Measurements from ENCODE around the gene HSPA5. TPM values are rescaled to one million over a fixed set of nuclear protein-coding genes. Genes with fewer than 3 reads are reported as not detected.
A peak's percentile ranks its signal among the peaks of the same experiment; 100 is the strongest.

Gene HSPA5
- total RNA-seq, 1 donor from 2014 or later = 369 TPM

- DNase-seq (ENCODE audit: low spot score) = peak; percentile 59
- H3K36me3 Mint-ChIP-seq (ENCODE audit: low read depth) = peaks cover 31% of the 10 kb centered on the region
- TF ChIP-seq CTCF (IDR thresholded peaks at IDR 0.05) = no peak
- H3K27ac Mint-ChIP-seq (ENCODE audit: unreplicated experiment) = peak overlapping the region; percentile 98
- peak overlapping the region; percentile 85 for H3K4me3 Mint-ChIP-seq (ENCODE audit: unreplicated experiment)
- H3K9me3 Mint-ChIP-seq (ENCODE audit: low read depth) = no peaks in the 10 kb centered on the region
- H3K27me3 Mint-ChIP-seq (ENCODE audit: low read depth) = no peaks in the 10 kb centered on the region
- peaks cover 56% of the 10 kb centered on the region for H3K4me1 Mint-ChIP-seq (ENCODE audit: low read depth)
Observed at GRCh38 chr9:125241863-125242739, 958 bp upstream of the HSPA5 start.

- Mint-ChIP-seq H3K27ac (ENCODE audit: unreplicated experiment) (peak overlapping the region; percentile 98), H3K4me1 (ENCODE audit: low read depth) (peaks cover 71% of the 10 kb centered on the region), H3K4me3 (ENCODE audit: unreplicated experiment) (peak overlapping the region; percentile 85), H3K36me3 (ENCODE audit: low read depth) (peaks cover 45% of the 10 kb centered on the region), H3K9me3 (ENCODE audit: low read depth) (no peaks in the 10 kb centered on the region), H3K27me3 (ENCODE audit: low read depth) (no peaks in the 10 kb centered on the region)
- no peak for TF ChIP-seq CTCF (IDR thresholded peaks at IDR 0.05)
- DNase-seq (ENCODE audit: low spot score) = no peak
Observed at GRCh38 chr9:125240649-125240999, 519 bp downstream of the HSPA5 start.

- Mint-ChIP-seq H3K4me3 (ENCODE audit: unreplicated experiment) (peak overlapping the region; percentile 85), H3K27ac (ENCODE audit: unreplicated experiment) (peak overlapping the region; percentile 98), H3K27me3 (ENCODE audit: low read depth) (no peaks in the 10 kb centered on the region), H3K9me3 (ENCODE audit: low read depth) (no peaks in the 10 kb centered on the region), H3K36me3 (ENCODE audit: low read depth) (peaks cover 51% of the 10 kb centered on the region), H3K4me1 (ENCODE audit: low read depth) (peaks cover 78% of the 10 kb centered on the region)
- no peak for TF ChIP-seq CTCF (IDR thresholded peaks at IDR 0.05)
- no peak for DNase-seq (ENCODE audit: low spot score)
Observed at GRCh38 chr9:125239631-125240597, 1.2 kb downstream of the HSPA5 start.

DNA sequence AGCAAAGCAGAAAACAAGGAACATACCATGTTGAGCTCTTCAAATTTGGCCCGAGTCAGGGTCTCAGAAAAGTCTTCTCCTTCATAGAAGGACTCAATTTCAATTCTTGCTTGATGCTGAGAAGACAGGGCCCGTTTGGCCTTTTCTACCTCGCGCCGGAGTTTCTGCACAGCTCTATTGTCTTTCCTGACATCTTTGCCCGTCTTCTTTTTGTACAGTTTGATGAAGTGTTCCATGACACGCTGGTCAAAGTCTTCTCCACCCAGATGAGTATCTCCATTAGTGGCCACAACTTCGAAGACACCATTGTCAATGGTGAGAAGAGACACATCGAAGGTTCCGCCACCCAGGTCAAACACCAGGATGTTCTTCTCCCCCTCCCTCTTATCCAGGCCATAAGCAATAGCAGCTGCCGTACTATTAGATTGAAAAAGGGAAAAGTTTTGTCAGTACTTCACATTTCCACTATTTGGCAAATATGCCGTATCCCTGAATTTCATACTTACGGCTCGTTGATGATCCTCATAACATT, 2.2 kb downstream of the HSPA5 start:
- DNase-seq (ENCODE audit: low spot score) = no peak
- peak overlapping the region; percentile 98 for H3K27ac Mint-ChIP-seq (ENCODE audit: unreplicated experiment)
- no peaks in the 10 kb centered on the region for H3K9me3 Mint-ChIP-seq (ENCODE audit: low read depth)
- no peaks in the 10 kb centered on the region for H3K27me3 Mint-ChIP-seq (ENCODE audit: low read depth)
- peak overlapping the region; percentile 85 for H3K4me3 Mint-ChIP-seq (ENCODE audit: unreplicated experiment)
- peaks cover 51% of the 10 kb centered on the region for H3K36me3 Mint-ChIP-seq (ENCODE audit: low read depth)
- TF ChIP-seq CTCF (IDR thresholded peaks at IDR 0.05) = no peak
- peaks cover 78% of the 10 kb centered on the region for H3K4me1 Mint-ChIP-seq (ENCODE audit: low read depth)

Measured in chondrocyte (in vitro differentiated cells).